NCI-H345 (cell line): ENCODE measurements around the gene MTG2.

ENCODE experiments used
- DNase-seq: peaks from one replicate; lab custom pipeline; 2025; lab: John Stamatoyannopoulos, UW

MTG2 gene

DNA sequence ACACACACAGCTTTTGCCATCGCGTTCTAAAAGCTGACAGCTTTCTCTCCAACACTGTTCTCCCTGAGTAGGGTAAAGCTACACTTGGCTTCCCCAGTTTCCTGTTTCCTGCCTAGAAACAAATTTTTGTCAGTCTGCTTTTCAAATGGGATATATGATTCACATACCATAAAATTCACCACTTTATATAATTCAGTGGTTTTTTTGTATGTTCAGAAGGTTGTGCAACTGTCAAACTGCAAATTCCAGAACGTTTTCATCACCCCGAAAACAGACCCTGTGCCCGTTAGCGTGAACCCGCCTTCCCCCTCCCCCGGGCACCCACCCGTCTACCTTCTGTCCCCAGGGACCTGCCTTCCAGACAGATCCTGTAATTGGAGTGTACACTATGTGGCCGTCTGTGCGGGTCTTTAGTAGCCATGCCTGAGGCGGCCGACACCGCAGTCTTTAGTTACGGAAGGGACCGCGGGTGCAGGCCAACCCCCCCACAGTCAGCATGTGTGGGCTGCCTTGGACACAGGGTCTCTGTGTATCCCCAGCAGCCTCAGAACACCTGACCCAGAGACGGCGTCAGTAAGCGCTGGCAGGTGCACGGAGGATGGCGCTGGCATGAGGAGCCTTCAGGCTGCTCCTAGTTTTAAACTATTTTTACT, 20.7 kb downstream of the MTG2 start:
- no peak for DNase-seq

- DNase-seq: no peak
These were observed 23.0 kb downstream of the MTG2 start for GRCh38 chr20:62205618-62206387.

GRCh38 chr20:62206388-62206775, 23.6 kb downstream of the MTG2 start:
- DNase-seq: no peak

DNA sequence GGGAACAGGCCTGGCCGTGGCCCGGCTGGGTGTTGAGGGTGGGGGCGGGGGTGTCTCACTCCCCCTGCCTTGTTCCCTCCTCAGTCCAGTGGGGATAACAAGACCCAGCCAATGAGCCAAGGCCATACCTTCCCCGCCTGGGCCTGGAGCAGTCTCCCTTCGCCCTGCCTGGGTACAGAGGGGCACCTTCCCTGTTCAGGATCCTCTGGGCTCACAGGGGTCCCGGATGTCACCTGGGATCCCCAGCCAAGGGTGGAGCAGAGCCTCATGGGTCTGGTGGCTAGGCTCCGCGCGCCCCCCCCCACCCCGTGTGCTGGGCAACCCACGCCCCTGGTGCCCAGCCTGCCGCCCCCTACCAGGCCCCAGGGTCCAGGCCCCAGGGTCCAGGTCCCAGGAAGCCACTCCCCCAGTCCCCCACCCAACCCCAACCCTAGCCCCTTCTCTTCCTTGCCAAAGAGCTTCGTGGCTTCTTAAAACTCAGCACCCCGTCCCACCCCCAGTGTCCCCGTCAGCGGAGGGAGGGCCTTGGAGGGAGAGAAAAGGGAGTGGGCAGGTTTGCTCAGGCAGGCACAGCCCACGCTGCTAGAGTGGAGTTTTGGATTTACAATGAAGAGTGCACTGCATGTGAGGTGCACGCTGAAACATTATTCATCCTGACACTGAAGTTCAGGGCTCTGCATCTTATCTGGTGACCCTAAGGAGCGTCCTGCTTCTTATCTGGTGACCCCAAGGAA, 25.4 kb downstream of the MTG2 start:
- no peak for DNase-seq

- DNase-seq: no peak
These were observed 26.2 kb downstream of the MTG2 start for GRCh38 chr20:62208795-62209755.

DNA sequence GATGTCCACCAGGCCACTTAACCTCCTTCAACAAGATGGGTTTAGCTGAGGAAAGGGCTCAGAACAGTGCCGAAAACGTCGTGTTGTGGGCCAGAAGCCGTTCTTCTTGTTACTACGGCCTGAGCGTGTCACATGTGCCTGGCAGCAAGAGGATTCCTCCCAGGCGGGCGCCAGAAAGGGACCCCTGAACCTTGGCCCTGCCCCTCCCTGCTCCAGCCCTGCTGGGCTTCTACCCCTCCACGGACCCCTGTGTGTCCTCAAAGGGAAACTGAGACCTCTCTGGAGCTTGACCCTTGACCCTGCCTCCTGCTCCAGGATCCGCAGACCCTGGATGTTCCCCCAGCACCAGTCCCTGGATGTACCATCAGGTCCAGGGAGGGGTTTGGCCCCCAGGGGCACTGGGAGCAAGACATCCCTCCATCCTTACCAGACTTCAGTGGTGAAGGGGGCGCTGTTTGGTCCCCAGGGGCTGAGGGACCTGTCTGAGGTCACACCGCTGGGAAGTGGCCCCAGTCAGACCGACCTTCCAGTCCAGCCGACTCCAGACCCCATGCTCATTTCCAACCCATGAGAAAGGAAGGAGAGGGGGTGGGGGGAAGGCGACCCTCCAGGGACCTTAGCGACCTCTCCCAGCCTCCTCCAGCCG, 27.1 kb downstream of the MTG2 start:
- no peak for DNase-seq

DNA sequence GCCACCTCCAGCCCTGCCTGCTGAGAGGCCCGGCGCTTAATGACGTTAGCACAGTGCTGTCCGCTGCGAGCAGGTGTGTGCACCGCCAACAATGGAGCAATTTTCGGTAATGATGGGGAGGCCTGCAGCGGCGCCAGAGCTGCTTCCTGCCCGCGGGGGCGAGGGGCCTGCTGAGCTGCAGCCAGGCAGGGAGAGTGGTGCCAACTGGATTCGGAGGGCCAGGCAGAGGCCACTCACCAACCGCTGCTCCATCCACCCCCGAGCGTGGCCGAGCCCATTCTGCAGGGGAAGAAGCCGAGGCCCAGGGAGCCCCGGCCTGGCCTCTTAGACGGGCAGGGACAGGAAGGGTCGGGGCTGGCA, 27.6 kb downstream of the MTG2 start:
- peak; percentile 75 for DNase-seq

- DNase-seq: no peak
These were observed 28.4 kb downstream of the MTG2 start for GRCh38 chr20:62211216-62211615.

DNA sequence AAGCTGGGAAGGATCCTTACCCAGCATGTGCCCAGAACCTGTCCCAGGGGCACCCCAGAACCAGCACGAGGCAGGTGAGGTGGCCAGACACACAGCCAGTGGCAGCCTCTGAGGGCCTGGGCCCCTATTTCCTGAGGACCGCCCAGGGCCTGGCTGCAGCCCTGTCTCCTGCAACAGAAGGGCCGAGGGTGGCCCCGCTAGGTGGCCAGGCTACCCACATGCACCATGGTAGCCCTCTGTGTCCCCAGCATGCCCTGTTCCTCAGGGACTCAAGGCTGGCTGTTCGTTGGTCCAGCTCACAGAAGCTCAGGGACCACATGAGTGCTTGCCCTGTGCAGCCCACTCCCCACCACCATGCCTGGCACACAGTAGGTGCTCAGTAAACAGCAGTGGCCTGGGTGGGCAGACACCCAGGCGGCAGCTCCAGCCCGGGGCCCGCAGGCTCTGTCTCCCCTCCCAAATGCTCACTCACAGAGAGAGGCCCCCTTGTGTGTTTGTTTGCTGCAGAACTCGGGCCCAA, 29.0 kb downstream of the MTG2 start:
- no peak for DNase-seq

DNA sequence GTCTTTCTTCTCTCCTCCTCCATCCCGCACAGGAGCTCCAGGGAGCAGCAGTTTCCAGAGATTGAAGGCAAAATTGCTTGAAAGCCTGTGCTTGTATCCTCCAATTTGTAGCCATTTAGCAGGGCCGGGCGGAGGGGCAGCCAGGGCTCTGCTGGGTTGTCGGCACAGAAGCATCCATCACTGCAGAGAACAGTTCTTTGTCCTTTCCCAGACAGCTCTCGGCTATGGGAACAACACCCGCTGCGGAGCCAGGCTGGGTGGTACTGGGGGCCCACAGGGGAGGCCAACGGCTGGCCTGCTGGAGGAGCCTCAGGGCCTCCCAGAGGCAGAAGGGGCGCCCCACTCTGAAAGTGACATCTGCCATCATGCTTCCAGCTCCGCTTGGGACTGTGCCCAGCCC, 29.5 kb downstream of the MTG2 start:
- no peak for DNase-seq

GRCh38 chr20:62214067-62214466, 31.2 kb downstream of the MTG2 start:
- peak; percentile 63 for DNase-seq

DNA sequence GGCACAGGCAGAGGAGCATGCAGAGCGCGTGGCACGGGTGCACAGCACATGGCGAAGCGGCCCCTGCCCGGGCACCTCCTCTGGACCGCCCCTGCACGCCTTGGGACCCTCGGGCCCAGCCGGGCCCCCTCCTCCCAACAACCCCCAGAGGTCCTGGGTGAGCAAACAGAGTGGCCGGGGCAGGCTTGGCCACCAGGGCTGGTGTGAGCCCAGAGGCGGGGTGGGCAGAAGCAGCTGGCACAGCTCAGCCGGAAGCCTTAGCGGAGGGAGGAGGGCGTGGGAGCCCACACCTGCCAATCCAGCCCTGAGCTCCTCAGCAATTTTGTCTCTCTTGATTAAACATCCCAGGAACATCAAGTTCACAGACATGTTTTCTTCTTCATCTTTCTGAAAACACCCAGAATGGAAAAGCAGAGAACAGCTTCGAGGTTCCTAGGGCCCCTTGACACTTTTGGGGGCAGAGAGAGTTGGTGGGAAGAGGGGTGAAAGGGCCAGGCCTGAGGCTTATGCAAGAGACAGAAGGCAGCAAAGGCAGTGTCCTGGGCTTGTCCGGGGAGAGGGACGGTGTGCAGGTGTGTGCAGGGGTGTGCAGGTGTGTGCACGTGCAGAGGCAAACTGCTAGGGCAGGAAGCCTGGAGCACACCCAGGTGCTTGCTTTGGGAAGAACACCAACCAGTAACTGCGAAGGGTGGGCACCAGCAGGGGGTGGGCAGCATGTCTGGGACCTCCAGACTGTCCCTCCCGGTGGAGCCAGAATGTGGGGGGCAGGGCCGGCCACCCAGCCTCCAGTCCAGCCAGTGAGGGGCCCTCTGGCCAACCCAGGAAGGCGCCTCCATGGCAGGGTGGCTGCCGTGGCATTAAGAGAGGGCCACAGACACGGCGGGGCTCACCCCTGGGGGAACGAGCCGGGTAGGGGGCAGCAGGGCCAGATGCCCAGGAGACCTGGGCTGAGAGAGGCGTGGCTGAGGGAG, 32.5 kb downstream of the MTG2 start:
- DNase-seq: no peak

DNA sequence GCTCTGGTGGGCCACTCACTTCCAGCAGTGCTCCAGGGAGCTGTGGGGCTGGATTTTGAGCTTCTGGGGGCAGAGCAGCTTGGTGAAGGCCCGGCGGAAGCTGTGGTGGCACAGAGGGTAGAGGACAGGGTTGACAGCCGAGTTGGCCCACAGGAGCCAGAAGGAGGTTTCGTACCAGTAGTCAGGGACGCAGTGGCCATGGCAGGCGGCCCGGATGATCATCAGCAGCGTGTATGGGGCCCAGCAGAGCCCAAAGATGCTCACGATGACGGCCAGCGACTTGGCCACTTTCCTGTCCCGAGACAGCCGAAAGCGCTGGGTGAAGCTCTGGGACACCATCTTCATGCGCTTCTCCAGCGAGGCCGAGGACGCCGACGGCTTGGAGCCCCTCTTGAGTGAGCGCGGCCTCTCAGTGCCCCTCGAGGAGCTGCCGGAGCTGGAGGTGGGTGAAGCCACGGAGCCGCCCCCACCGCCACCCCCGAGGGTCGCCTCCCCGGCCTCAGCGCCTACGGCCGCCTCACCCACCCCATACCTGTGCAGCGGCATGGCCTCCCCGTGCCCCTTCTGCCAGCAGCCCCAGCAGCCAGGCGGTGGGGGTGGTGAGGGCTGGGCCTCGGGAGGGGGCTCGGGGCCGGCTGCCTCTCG, 33.3 kb downstream of the MTG2 start:
- no peak for DNase-seq

DNA sequence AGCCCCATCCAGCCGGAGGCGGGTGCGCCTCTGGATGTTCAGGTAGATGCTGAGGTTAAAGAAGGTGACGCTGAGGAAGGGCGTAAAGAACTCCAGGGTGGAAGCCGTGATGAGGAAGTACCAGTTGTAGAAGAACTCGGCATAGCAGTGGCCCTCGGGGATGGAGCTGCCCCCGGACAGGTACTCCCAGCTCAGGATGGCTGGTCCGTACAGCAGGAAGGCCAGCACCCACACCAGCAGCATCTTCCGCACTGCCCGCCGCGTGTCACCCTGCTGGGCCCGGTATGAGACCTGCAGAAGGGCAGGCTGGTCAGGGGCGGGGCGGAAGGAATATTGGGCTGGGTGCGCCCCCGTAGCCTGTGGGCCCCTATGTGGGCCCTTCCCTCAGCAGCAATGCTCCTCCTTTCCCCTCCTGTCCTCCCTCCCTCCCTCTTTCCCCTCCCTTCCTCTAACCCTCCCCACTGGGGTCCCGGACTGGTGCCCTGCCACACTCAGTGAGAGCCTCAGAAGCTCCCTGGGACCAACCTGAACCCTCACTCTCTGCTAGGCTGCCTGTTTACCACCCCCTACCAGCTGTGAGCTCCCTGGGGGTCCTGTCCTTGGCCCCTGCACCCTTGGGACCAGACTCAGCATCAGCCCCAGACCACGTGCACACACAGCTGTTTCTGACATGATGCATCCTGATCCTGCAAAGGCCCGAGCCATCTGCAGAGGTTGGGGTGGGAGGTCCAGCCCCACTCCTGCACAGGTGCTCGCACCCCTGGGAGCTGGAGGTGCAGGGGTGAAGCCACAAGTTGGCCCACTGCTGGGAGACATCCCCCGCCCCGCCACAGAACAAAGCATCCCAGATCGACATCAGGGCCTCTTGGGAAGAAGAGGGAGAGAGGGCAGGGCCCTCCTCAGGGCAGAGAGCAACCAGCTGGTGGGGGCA, 34.1 kb downstream of the MTG2 start:
- no peak for DNase-seq

- no peak for DNase-seq
These were observed 35.3 kb downstream of the MTG2 start for GRCh38 chr20:62217913-62218773.

DNA sequence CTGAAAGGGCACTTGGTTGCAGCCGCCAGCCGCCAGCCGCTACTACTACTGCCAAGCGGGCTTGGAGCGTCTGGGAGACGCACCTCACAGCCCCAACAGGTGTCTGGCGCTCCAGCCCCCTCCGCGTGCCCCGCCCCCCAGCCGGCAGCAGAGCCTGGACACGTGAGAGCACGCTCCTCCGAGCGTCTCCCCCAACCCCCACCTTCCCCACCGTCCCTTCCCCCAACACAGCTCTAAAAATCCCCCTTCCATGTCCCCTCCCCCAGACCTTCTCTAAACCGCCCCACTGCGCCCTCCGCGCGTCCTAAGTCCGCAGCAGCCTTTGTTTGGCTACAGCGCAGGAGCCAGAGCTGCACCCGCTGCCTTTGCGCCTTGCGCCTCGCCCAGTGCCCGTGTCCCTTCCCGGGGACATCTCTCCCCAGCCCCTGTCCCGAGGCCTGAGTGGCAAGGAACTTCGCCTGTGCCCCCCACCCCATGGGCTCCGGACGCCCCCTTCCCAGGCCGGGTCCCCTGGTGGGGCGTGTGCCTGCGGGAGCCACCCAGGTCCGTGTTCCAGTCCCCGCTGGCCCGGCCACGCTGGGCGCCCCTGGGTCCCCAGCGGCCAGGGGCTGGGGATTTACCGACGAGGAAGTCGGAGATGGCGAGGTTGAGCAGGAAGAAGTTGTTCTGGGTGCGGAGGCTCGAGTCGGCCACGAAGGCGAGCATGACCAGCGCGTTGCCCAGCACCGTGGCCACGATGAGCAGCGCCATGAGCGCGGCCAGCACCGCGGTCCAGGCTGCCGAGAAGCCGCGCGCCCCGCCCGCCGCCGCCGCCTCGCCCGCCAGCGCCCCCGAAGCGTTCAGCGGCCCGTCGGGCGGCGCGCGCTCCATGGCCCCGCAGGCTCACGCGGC, 36.5 kb downstream of the MTG2 start:
- DNase-seq: peak; percentile 72
